Endothelial cell of umbilical vein (primary cell): ENCODE results near the gene NPSR1. TPM values are rescaled to one million over a fixed set of nuclear protein-coding genes. Genes with fewer than 3 reads are reported as not detected.
A peak's percentile ranks its signal among the peaks of the same experiment; 100 is the strongest.

Experiments used
- BruUV-seq: library from RNA; stranded (reverse); fragments of 400-500 nt; replicated peaks from 2 replicates; lab custom pipeline; 2021; lab: Mats Ljungman, UMichigan
- CTCF ChIA-PET: fragments of 300-600, 350-600 bp; sonication (Branson Sonifier 250); formaldehyde crosslinking; loops from one replicate; lab custom pipeline; 2021; ENCODE audit warnings: antibody characterized with exemption, inconsistent platforms; lab: Charles Lee
- POLR2A ChIA-PET: fragments of 300-600, 350-600 bp; sonication (Branson Sonifier 250); formaldehyde crosslinking; loops from one replicate; lab custom pipeline; 2021; ENCODE audit warnings: antibody characterized with exemption, inconsistent platforms; lab: Charles Lee
- DNase-seq: peaks from one replicate; pipeline ENCODE4 v3.0.0-alpha.2; 2011; ENCODE audit warnings: low read depth, low spot score
- FAIRE-seq: peaks from 2 replicates; lab custom pipeline; 2011; peaks lifted over from hg19 to GRCh38; lab: Jason Lieb, UNC
- H2AFZ ChIP-seq: 2 replicates; pipeline ENCODE4 v1.6.0; 2012; ENCODE audit warnings: low read depth, low read length, control low read depth, inconsistent platforms
- H3K27ac ChIP-seq: 2 replicates; pipeline ENCODE4 v1.5.1; 2011; ENCODE audit warnings: low read depth, mild to moderate bottlenecking, control low read depth, low read length, moderate library complexity; ENCODE audit not compliant: insufficient read depth
- H3K27me3 ChIP-seq, 2 experiments: 2 replicates each; pipeline versions ENCODE4 v1.6.0 to v1.6.1; 2011; ENCODE audit warnings: low read length in 2 of 2, mixed read lengths in 1 of 2; ENCODE audit not compliant: control insufficient read depth in 2 of 2, insufficient read depth in 2 of 2
- H3K36me3 ChIP-seq, 2 experiments: 2 replicates in 1 of 2; 3 replicates in 1 of 2; pipeline ENCODE4 v1.5.1; 2011; ENCODE audit warnings: low read length in 2 of 2, mild to moderate bottlenecking in 1 of 2, moderate library complexity in 1 of 2; ENCODE audit not compliant: control insufficient read depth in 2 of 2, insufficient read depth in 2 of 2; ENCODE audit errors: extremely low read depth in 1 of 2
- H3K4me1 ChIP-seq: 3 replicates; pipeline ENCODE4 v1.5.1; 2011; ENCODE audit warnings: mild to moderate bottlenecking, low read length; ENCODE audit not compliant: control insufficient read depth, insufficient read depth; ENCODE audit errors: extremely low read depth
- H3K4me2 ChIP-seq: 2 replicates; pipeline ENCODE4 v1.6.1; 2011; ENCODE audit warnings: low read length, control low read depth, mixed read lengths; ENCODE audit not compliant: insufficient read depth
- H3K4me3 ChIP-seq, 3 experiments: fragments of 200-600 bp in 1 of 3; sonication (generic), shearing (Covaris generic) in 1 of 3; replicated peaks in 1 of 3; 2 replicates each; pipeline ENCODE4 v1.5.1; 2011 to 2016; ENCODE audit warnings: control low read depth in 3 of 3, low read length in 3 of 3, mild to moderate bottlenecking in 2 of 3, inconsistent platforms in 1 of 3, low read depth in 1 of 3, moderate library complexity in 1 of 3; ENCODE audit not compliant: insufficient read depth in 1 of 3
- H3K79me2 ChIP-seq: 2 replicates; pipeline ENCODE4 v1.6.0; 2012; ENCODE audit warnings: low read length, inconsistent platforms; ENCODE audit not compliant: control insufficient read depth, insufficient read depth
- H3K9ac ChIP-seq: replicated peaks from 2 replicates; pipeline ENCODE3; 2011; ENCODE audit warnings: low read length, control low read depth; ENCODE audit not compliant: insufficient read depth; ENCODE audit errors: extremely low read depth
- H3K9me1 ChIP-seq: replicated peaks from 3 replicates; pipeline ENCODE4 v1.6.0; 2011; ENCODE audit warnings: mild to moderate bottlenecking, low read length; ENCODE audit not compliant: control insufficient read depth, insufficient read depth; ENCODE audit errors: extremely low read depth
- H3K9me3 ChIP-seq: replicated peaks from 2 replicates; pipeline ENCODE4 v1.5.1; 2012; ENCODE audit warnings: low read length, inconsistent platforms; ENCODE audit not compliant: control insufficient read depth, insufficient read depth
- H4K20me1 ChIP-seq: replicated peaks from 2 replicates; pipeline ENCODE3; 2011; ENCODE audit warnings: mild to moderate bottlenecking, low read length; ENCODE audit not compliant: control insufficient read depth, insufficient read depth; ENCODE audit errors: extremely low read depth
- CTCF ChIP-seq, 2 donors: IDR thresholded peaks; 1 replicate in 1 of 2; 2 replicates in 1 of 2; pipeline ENCODE4 v1.5.1; 2011; ENCODE audit warnings: low read length in 2 of 2, mild to moderate bottlenecking in 2 of 2, moderate library complexity in 2 of 2, control low read depth in 1 of 2, inconsistent platforms in 1 of 2, low read depth in 1 of 2; ENCODE audit not compliant: insufficient read depth in 1 of 2; ENCODE audit errors: extremely low read depth in 1 of 2
- EZH2 ChIP-seq: IDR thresholded peaks from 2 replicates; pipeline ENCODE4 v1.6.1; 2012; ENCODE audit warnings: borderline replicate concordance, low read depth, mild to moderate bottlenecking, moderate library complexity, low read length, inconsistent platforms; ENCODE audit not compliant: severe bottlenecking
- GATA2 ChIP-seq: IDR thresholded peaks from 2 replicates; pipeline ENCODE4 v1.7.0; 2011; ENCODE audit warnings: low read depth, mild to moderate bottlenecking, moderate library complexity, mixed read lengths, low read length; ENCODE audit not compliant: insufficient read length, insufficient read depth
- MAX ChIP-seq: IDR thresholded peaks from 2 replicates; pipeline ENCODE4 v1.6.1; 2011; ENCODE audit not compliant: insufficient read depth, insufficient read length
- POLR2A ChIP-seq: IDR thresholded peaks from 2 replicates; pipeline ENCODE4 v1.6.1; 2012; ENCODE audit warnings: low read depth, mild to moderate bottlenecking, control low read depth, low read length
- POLR2AphosphoS5 ChIP-seq: IDR thresholded peaks from 2 replicates; pipeline ENCODE4 v1.6.1; 2012; ENCODE audit warnings: low read depth, mild to moderate bottlenecking, control low read depth, low read length, moderate library complexity; ENCODE audit not compliant: insufficient read depth
- dilution Hi-C: fragments of 300-500 bp; cut with MboI; formaldehyde crosslinking; loops from one replicate; pipeline ENCODE4 v1.15.0; 2019; ENCODE audit warnings: low sequenced_read_pairs; ENCODE audit not compliant: extremely low pct_ligation_motif_present
- intact Hi-C: fragments of 100-400 bp; cut with micrococcal nuclease; formaldehyde crosslinking; loops from one replicate; pipeline ENCODE4 v1.10.0; 2022
- polyA plus RNA-seq, 4 experiments: library from polyadenylated mRNA; depleted of rRNA in 3 of 4; stranded (reverse) in 3 of 4; unstranded in 1 of 4; fragments of >200 nt; gene quantifications; 2 replicates each; pipeline versions ENCODE4 v1.2.1 to v1.2.3, GENCODE V29; 2011 to 2012; ENCODE audit warnings: missing spikeins in 1 of 4
- total RNA-seq: library from RNA; stranded (reverse); gene quantifications from 2 replicates; pipeline ENCODE4 v1.2.3, GENCODE V29; 2021

NPSR1 gene
- total and polyA plus RNA-seq, 2 donors (not counting 3 experiments of a cell fraction or from before 2014, with no cell fraction given) = not detected

- TF ChIP-seq POLR2A (no peak), CTCF (IDR thresholded peaks at IDR 0.05; ENCODE audit: extremely low read depth in 1 of 2, insufficient read depth in 1 of 2, low read depth in 1 of 2, low read length in 2 of 2) (peak; percentile 50 to 54), POLR2AphosphoS5 (no peak), MAX (no peak), GATA2 (no peak), EZH2 (no peak)
- H3K9me1 ChIP-seq = no peaks in the 10 kb centered on the region
- DNase-seq (peak; percentile 54), FAIRE-seq (peak; percentile 76)
- dilution Hi-C loops (no loop called here), intact Hi-C loops (loop anchor here (1.0 to 2.0 kb wide), 2 partner anchors 63 to 169 kb away; no protein-coding TSS in a partner anchor)
- H3K9ac ChIP-seq = no peak overlapping the region
- H3K79me2 ChIP-seq = no peaks in the 10 kb centered on the region
- H3K27me3 ChIP-seq = peaks cover 2 to 15% of the 10 kb centered on the region in 2 experiments
- ChIA-PET POLR2A (no interaction called here), CTCF (interaction anchor here (0.8 to 1.7 kb wide), 6 partner anchors 10 to 761 kb away, joined by 3 to 5 read pairs (median 4); no protein-coding TSS in a partner anchor)
- H3K27ac ChIP-seq = no peak overlapping the region
- no TSS peak for BruUV-seq
- no peaks in the 10 kb centered on the region for H3K36me3 ChIP-seq
- no peak overlapping the region for H3K4me2 ChIP-seq
- no peaks in the 10 kb centered on the region for H3K4me1 ChIP-seq
- H4K20me1 ChIP-seq = no peaks in the 10 kb centered on the region
- H3K9me3 ChIP-seq = no peaks in the 10 kb centered on the region
- H2AFZ ChIP-seq = peak overlapping the region; percentile 23
- H3K4me3 ChIP-seq = no peak overlapping the region
Observed at GRCh38 chr7:34759477-34760125, 101.6 kb downstream of the NPSR1 start.
